GM18526 (cell line): ENCODE data around the gene PLCD1.

Source experiments
- POLR2A ChIP-seq: IDR thresholded peaks from 3 replicates; pipeline ENCODE4 v1.6.1; 2011; ENCODE audit not compliant: insufficient read length; ENCODE audit errors: extremely low read depth

Gene PLCD1

GRCh38 chr3:37986479-37987314, 42.7 kb downstream of the PLCD1 start:
- no peak for TF ChIP-seq POLR2A

DNA sequence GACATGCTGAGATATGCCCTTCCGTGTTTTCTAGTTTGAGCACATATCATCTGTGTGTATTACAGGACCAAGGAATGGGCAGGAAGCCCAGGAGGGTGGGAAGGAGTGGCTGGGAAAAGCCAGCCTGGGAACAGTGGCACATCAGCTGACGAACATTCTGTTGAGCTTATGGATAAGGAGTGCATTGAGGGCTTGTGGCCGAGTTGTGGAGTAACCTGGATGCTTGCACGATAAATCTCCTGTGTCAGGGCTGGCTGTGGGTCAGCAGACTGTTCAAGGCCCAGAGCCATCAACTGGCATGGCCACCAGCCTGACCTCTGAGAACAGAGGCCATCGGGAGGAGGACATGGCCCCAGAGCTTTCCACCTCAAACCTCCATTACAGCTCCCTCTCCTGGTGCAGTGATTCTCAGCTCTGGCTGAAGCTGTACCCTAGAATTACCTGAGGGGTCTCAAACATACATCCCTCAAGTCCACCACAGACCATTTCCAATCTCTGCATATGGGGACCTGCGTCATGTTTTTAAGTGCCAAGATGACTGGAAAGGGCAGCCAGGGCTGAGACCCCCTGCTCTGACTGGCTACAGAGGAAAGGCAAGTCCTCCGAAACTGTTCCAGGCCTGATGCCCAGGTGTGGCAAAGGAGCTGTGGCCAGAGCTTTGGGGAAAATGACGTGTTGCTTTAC, 43.7 kb downstream of the PLCD1 start:
- TF ChIP-seq POLR2A: no peak

DNA sequence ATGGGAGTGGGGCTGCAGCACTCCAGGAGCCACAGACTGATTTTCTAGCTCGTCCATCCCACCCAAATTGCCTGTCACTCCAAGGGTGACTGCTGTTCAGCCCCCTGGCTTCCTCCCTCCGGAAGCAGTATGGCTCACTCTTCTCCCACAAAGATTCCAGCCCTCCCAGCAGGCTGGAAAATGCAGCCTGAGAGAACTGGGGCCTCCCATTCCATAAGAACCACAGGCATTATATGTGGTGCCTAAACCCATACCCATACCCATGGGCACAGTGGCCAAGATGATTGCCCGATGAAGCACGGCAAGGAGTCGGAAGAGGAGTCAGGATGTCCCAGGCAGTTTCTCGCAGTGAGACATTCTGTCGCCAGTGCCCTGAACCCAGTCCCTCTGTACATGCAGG, 44.8 kb downstream of the PLCD1 start:
- TF ChIP-seq POLR2A: no peak

GRCh38 chr3:37984051-37984450, 45.4 kb downstream of the PLCD1 start:
- no peak for TF ChIP-seq POLR2A

DNA sequence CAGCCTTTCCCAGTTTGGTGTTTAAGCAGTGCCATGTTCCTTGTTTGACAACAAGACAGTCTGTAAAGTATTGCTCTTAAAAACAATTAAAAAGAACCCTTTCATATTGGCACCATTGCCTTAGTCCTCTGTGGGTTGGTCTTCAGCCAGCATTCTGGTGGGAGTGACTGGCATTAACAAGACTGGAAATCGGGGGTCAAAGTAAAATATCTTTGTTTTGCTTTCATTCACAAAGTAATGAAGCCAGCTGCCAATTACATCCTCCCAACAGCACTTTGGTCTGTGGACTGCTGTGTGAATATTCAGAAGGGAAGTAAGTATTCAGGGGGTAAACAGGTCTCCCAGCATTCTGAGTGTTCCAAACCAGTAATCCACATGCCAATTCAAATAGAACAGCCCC, 47.1 kb downstream of the PLCD1 start:
- TF ChIP-seq POLR2A: no peak

DNA sequence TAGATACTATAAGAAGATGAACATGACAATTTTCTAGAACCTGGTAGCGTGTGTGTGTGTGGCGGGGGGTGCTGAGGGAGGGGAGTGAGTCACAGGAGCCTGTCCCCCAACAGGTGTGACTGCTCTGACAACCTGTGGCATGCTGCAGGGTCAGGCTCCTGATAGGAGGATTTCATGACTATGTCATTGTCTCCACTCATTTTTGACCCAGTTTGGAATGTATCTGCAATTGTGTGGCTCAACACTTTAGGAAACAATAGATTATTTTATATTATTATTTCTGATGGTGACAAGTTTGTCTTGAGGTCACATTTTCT, 48.1 kb downstream of the PLCD1 start:
- no peak for TF ChIP-seq POLR2A

- no peak for TF ChIP-seq POLR2A
These were observed 48.7 kb downstream of the PLCD1 start for GRCh38 chr3:37980462-37981347.

- TF ChIP-seq POLR2A: no peak
These were observed 49.6 kb downstream of the PLCD1 start for GRCh38 chr3:37979541-37980461.

DNA sequence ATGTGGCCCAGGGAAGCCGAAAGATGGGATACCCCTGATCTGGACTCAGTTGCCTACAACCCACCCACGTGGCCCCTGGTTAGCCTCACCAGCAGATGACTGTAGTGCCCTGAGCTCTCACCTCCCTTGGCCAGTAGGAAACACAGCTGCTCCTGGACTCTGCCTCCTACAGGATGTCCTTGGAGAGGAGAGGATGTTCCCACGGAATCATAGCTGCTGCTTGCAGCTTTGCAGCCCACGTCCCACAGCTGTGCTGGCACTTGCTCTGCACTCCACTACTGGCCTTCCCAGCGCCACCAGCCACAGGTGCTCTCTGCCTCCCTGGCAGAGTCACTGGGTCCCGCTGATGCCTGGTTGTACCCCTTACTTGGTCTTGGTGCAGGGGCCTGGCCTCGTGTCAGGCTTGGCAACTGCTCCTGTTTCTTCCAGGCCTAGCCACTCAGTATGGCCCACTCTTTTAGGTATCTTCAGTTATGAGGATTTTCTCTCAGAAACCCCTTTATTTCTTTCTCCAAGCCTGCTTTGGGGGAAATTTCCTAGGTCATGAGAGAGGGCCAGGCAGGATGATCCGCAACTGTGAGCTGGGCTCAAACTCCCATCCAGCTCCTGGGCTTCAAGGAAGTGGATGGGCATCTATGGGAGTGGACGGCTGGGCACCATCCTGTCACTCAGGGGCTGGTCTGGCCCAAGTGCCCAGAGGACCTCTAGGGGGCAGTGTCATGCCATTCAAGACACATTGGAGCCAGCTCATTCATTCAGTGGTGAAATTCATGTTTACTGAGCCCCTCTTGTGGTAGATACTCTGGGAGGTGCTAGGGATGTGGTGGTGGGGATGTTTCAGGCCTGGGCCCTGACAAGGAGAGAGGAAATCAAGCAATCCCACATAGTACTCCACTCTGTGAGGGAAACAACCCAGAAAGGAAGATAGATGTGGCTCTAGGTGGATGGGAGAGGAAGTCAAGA, 55.0 kb downstream of the PLCD1 start:
- TF ChIP-seq POLR2A: no peak

- TF ChIP-seq POLR2A: no peak
These were observed 56.0 kb downstream of the PLCD1 start for GRCh38 chr3:37973246-37974054.

DNA sequence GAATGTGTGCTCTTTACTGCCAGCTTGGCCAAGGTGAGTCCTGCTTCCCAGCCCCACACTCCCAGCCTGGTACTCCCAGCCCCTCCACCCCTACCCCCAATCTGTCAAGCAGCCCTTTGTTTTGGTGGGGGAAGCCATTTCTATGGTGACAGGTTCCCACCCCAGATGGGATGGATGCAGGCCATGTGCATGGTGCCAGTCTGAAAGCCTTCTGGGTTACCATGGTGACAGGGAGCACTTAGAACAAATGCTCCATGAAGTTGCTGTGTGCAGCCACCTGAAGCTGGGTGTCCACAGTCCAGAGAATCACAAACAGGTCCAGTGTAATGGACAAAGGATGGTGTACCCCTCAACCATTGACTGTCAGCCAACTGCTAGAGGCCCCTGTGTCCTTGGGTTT, 58.0 kb downstream of the PLCD1 start:
- TF ChIP-seq POLR2A: no peak

DNA sequence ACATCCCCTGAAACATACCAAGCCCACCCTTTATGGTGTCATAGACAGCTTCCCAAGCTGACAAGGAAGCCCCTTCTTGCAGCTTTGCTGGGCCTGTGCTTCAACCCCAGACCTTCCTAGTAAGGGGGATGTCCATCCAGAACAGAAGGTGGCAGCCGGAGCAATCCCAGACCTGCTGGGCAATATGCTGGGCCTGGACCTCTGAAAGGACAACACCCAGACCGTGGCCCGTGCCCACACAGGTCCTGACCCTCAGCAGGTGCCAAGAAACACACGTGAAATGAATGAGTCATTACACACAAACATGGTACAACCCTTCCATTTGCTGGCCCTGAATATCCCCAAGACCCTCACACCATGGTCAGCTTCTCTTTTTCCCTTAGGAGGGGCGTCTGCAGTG, 58.6 kb downstream of the PLCD1 start:
- TF ChIP-seq POLR2A: no peak

DNA sequence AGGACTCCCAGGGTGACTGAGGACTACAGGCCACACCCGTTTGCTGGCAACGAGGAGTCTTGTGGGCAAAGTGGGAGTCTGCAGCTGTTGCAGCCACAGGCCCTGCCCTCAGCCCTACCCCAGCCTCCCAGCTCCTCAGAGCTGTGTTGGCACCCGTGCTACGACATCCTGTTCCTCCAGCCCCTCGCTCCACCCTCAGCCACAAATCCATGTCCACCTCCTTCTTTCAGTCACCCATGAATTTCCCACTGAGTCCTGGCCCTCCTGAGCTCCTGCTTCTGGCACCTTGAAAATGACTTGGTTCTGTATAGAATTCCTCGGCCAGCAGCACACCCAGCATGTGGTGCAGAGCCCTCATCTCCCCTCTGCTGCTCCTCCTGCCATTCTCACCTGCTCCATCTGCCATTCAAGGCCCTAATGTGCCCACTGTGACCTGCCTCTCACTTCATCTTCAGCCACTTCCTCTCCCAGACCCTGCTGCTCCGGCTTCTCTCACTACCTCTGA, 59.8 kb downstream of the PLCD1 start:
- no peak for TF ChIP-seq POLR2A
